Fibroblast of gingiva (primary cell): ENCODE data around the gene PTPN7.
"Not testable (repeated sequence)": the region's sequence is repeated elsewhere in the genome, so short reads cannot be mapped to it uniquely, and the experiment has no call there.

ENCODE experiments used
- DNase-seq: peaks from one replicate; pipeline ENCODE4 v3.0.0-alpha.2; 2011; ENCODE audit warnings: low read depth

PTPN7 gene

DNA sequence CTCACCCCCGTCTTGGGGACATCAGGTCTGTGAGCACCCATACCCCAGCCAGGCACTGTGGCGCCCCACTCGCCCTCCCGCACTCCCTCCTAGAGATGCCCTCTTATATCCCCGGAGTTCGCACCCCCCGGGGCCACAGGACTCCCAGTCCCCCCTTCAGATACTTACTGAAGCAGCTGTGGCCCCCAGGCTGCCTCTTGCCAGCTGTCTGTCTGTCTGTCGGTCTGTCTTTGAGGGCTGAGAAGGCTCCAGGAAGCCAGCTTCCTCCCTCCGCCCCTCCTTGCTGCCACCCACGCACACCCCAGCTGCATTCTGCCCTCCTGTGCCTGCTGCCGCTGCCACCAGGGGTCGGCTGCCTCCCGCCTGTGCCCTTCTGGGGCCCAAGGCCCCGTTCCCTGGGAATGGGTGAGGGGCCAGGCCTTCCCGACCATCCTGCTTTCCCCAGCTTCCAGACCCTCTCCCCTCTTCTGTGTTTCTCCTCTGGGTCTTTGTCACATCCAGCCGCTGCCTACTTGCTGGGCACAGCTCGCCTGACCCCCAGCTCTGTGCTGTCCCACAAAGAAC is at the start of gene PTPN7:
TSS of gene PTPN7 (minus strand) at position 226 of the 564 bp plus-strand sequence. CDS start 1,200 bp downstream, outside the sequence.
- no peak for DNase-seq

DNA sequence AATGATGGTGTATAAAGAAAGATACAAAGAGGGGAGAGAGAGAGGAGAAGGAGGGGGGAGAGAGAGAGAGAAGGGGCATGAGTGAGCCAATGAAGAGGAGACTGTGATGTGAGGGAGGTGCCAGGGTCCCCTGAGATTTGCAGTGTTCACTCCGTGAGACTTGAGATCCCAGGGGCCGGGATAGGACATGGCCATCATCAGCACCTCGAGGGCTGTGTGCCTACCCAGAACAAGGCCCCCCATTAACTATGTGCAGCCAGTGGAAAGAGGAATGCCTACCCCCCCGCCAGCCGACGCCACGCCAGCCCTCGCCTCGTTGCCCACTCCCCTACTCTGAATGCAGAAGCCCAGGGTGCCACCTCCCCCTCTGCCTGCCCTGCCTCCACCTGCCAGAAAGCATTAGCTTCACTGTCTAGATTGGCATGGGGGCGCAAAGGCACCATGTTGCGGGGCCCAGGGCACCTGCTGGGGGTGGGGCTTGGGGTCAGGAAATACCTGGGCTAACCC is 48.0 kb upstream of the PTPN7 start:
- no peak for DNase-seq

DNA sequence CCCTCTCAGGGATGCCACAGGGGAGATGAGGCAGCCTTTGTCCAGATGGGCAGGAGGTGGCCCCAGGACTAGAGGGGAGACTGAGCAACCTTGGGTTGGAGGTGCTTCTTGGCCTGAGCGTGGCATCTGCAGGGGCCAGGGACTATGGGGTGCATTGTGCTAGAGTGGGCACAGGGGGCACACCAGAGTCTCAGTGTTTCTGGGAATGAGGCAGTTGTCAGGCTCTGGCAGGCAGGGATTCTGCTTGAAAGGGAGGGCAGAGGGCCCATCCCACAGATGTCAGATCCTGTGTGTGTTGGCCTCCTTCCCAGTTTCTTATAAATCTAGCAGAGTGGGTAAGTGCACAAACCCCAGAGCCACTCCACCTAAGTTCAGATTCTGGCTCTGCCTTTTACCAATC is 46.9 kb upstream of the PTPN7 start:
- peak; percentile 40 for DNase-seq

DNA sequence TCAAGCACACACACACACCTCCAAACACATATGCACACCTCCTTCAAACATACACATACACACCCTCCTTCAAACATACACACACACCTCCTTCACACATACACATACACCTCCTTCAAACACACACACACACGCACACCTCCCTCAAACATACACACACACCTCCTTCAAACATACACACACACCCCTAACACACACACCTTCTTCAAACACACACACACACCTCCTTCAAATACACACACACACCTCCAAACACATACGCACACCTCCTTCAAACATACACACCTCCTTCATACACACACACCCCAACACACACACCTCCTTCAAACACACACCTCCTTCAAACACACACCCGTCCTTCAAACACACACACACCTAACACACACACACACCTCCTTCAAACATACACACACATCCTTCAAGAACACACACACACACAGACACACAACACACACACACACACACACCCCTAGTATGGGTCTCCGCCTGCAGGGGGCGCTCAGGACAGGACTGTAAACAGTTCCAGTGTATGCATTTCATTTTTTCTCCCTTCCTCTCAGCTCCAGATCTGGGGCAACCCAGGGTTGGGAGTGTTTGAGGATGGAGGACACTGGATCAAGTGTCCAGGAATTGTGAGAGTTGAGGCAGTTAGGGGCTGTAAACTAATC is 45.3 kb upstream of the PTPN7 start:
- no peak for DNase-seq

DNA sequence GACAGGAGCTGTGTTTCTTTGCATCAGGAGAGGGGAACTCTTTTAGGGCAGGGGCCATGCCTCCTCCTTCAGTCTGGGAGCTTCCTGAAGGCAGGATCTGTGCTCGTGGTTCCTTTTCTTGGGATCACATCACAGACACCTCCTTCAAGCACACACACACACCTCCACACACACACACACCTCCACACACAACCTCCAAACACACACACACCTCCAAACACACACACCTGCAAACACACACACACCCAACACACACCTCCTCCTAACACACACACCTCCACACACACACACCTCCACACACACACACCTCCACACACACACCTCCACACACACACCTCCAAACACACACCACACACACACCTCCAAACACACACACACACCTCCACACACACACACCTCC is 43.7 kb upstream of the PTPN7 start:
- DNase-seq = no peak

DNA sequence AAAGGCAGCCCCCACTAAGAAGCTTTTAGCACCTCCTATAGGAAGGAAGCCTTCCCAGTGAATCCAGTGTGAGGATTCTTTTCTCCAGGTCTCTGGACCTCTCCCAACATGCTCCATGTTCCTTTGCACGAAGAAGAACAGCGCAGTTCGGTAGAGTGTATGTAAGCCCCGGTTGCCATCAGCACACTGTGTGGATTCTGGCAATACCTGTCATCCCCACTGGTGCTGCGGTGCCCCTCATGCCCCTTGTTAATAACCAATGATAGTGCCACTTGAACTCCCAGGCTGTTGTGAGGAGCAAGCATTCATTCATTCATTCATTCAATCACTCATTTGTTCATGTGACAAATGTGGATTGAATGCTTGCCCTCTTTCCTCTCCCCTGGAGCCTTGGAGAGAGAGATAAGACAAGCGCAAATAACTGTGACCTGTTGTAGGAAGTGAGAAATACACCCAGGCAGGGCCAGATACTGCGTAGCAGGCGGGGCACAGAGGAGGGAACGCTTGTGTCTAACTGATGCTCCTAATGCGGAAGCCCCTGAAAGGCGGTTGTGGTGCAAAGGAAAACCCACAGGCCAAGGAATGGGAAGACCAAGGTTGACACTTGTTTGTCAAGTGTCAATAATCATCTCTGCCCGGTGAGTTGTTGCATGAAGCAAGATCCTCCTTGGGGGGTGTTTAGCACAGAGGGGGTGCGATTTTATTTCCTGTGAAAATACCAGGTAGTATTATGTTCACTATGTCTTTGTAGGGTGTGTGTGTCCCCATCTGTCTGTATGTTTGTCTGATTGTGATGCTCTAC is 43.0 kb upstream of the PTPN7 start:
- DNase-seq = no peak

DNA sequence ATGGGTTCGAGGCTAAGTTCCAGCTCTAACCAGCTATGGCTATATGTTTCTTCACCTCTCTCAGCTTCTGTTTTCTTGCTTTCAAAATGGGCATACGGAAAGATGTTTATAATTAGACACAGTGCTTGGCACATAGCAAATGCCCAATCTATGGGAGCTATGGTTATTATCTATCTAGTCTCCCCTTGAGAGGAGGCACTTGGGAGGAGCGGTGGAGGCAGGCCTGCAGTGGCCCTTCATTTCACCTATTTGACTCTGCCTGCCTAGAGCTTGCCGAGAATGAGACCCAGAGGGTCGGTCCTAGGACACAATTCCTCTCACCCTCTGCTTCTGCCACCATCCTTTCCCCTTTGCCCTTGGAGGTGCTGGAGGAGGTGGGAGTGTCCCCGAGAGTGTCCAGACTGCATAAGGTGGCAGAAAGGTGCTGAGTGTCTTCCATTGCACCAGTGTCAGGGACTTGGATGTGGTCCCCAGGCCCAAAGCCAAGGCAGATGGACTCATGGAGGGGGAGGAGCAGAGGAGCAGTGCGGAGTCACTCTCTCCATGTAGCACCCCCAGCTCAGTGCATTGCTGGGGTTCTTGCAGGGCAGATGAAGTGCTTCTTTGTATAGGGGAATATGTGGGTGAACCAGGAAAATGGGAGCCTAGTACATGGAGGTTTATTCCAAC is 42.2 kb upstream of the PTPN7 start:
- DNase-seq = no peak

DNA sequence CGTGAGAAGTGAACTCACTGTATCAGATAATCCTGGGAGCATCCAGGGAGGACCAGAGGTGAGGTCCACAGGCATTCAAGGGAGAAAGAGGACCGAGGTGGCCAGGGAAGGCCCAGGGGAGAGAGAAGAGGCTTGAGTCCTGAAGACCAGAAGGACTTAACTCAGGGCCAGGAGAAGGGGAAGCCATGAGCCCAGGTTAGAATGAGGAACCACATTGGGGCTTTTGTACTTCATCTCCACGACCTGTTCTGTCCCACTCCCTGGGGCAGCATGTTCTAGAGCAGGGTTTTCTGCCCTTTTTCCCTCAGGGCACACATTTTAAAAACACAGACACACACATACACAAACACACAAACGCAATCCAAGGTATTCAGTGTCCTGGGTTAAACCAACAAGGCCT is 41.6 kb upstream of the PTPN7 start:
- DNase-seq = no peak

DNA sequence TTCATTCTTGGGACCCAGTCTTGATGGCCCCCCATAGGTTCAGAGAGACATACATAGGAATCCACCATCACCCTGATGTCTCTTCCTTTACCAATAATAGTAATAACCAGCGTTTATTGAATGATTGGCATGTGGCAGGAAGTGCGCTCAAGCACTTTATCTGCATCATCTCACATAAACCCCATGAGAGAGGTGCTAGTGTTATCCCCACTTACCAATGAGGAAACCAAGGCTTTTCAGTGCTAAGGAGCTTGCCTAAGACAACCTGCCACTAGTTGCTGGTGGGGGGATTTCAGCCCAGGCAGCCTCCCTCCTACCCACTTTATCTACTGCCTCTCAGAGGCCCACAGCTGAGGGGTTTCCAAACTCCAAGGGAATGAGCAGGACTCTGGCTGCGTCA is 40.9 kb upstream of the PTPN7 start:
- no peak for DNase-seq

DNA sequence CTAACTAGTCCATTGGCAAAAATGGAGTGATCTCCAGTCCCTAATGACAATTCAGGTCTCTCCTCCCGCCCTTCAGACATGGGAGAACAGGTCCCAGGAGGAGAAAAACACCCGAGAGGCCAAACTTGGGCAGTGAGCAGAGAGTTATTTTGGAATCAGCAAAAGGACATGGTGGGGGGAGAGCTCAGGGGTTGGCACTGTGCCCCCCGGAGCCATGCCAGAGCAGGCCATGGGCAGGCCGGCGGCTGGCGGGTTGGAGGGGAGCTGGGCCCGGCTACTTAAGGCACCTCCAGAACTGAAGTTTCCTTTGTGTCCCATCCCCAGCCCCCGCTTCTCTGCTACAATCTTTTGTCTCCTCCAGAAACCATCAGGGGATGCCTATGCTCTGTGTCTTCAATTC is 40.3 kb upstream of the PTPN7 start:
- DNase-seq = no peak

DNA sequence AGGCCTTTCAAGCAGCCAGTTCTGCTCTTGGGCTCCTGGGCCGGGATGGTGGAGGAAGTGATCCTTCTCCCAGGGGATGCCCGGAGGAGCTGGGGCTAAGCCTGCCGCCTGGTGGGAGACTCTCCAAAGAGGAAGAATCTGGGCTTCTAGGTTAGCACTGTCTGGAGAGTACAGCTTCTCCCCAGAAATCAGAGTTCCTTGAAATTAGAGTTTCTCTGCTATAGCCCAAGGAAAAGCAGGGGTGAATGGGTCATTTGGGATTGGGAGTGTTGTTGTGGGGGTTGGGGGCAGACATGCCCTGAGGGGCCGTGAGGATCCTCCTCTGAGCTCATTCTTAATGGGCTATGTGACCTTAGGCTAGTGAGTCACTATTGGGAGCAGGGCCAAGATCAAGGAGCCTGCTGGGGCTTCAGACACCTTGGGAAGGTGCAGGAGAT is 39.7 kb upstream of the PTPN7 start:
- no peak for DNase-seq

DNA sequence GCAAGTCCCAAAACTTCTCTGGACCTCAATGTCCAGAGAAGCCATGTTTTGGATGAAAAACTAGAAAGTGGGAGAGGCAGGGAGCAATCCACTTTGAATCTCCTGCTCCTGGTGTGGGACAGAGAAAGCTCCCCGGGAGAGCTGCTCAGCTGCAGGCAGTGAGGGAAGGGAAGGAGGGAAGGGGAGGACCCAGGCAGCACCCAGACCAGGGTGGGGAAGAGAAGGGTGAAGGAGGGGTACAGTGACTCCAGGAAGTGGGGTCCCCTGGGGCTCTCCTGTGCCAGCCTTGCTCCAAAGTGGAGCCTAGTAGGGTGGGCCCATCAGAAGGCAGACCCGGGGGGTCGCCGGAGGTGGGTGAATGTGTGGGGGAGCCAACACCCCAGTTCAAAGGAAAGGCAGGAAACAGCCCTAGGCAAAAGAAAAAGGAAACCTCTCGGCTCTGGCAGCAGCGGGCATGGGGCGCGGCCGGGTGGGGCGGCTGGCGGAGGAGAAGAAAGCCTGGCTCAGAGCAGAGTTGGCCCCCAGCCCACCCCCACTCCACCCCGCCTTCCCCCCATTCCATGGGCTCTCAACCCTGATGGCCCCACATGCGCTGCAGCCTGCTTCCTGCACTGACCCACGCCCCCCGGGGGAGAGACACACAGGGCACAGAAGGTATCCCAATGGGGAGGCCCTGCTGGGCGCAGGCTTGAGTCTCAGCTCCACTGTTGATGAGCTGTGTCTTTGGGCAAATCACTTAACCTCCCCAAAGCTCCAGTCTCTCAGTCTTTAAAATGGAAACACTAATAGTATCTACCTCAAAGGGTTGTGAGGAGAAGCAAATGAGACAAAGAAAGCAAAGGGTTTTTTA is 38.9 kb upstream of the PTPN7 start:
- no peak for DNase-seq

DNA sequence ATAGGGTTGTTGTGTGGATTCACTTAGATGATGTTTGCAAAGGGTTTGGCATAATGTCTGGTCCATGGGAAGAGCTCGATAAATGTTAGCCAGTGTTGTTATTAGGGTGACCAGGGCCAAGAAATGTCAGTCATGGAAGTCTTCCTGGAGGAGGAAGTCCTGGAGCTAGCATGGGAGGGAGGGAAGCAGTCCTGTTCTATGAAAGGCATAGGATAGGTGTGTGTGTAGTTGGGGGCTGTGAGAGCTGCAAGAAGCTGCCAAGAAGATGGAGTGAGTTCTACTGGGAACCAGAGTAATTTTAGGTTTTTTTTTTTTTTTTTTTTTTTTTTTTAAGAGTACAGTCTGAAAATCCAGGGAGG is 37.9 kb upstream of the PTPN7 start:
- DNase-seq = no peak

DNA sequence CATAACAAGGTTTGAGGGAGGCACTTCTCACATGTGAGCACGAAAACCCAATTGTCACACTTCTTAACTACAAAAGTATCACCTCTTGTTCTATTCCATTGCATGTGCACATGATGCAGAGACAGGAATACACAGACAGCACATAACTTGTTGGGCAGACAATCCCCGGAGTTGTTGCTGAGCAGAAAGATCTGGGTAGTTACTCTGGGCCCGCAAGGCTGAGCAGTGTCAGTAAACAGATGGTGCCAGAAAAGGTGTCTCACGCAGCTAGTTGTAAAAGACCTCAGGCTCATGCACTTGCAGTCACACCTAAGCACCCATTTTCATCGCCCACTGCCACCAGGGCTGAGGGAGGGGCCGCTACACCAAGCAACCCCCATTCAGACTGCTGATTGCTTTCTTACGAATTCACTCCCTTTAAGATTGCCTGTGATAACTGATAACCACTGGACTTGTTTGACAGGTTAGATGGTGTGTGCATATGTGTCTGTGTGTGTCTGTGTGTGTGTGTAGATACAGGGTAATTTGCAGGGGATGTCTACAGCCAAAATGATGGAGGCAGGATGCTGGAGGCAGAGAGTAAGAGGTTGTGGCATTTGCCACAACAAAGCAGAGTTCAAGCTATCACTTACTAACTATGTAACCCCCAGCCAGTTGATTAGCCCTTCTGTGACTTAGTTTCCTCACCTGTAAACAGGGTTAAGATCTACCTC is 37.4 kb upstream of the PTPN7 start:
- DNase-seq = no peak

DNA sequence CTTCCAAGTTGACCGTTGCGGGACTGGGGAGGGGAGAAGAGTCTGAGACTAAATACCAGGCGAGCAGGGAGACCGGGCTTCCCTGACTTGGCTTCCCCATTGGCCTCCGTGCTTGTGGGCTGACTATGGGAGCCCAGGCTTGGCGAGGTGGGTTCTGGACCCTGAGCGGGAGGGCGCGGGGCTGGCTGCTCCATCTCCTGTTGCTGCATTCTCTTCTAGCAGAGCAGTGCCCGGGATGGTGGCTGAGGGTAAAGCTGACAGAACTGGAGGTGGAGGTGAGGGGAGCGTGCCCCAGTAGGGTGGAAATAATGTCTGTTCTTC is 33.9 kb upstream of the PTPN7 start:
- DNase-seq = no peak

DNA sequence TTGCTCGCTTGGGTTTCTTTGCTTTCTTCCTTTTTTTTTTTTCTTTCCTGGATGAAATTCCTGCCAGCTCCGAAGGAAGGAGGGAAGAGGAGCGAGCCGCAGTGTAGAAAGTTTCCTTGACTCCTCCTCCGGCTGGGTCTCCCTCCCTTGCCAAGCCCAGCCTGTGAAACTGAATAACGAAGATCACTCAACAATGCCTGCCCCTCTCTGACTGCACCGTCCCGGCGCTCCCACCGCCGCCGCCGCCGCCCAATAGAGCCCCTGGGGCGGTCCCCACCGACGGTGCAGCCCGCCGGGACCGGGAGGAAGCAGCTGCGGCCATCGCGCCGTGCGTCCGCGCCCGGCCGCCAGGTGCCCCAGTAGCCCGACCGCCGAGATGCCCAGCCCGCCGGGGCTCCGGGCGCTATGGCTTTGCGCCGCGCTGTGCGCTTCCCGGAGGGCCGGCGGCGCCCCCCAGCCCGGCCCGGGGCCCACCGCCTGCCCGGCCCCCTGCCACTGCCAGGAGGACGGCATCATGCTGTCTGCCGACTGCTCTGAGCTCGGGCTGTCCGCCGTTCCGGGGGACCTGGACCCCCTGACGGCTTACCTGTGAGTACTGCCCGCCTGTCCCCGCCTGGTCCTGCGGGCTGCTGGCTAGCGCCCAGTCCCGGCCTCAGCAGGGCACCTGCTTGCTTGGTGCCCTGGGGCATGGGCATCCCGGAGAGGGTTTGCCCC is 33.4 kb upstream of the PTPN7 start, which contains the start of gene LGR6:
TSS of gene LGR6 (plus strand) at position 186 of the 714 bp plus-strand sequence. CDS start at position 377, 191 bp downstream.
- DNase-seq = no peak

DNA sequence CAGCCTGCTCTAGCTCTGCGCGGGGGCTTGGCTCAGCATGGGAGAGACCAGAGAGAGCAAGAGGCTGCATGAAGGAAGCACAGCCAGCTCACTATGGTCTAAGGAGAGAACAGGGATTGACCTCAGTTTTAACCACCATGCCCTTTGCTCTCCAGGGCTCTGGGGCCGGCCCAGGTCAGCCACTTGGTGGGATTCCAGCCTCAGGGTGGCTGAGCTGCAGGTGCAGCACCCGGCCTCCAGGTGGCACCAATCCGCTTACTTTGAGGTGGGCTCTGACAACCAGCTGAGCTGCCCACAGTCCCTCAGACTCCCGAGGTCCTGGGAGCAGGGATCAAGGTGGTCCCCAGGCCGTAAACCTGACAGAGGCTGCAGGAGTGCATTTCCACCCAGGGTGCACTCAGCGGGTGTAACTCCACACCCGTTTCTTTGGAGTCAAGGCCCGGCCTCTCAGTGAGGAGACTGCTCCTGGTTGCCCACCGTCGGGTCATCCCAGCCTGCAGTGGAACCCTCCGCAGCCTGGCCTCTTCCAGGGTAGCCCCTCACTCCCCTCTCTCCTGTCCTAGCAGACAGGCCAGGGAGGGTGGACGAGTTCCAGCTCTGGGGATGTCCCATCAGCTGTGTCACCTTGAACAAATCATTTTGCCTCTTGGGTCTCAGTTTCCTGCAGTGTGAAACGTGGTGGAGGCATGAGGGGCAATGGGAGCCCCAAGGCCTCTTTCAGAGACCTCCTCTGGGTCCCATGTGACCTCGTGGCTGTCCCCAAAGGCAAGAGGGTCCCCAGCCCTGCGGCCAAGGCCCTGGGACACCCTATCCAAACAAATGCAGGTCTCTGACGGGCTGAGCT is 32.6 kb upstream of the PTPN7 start:
- peak; percentile 11 for DNase-seq

DNA sequence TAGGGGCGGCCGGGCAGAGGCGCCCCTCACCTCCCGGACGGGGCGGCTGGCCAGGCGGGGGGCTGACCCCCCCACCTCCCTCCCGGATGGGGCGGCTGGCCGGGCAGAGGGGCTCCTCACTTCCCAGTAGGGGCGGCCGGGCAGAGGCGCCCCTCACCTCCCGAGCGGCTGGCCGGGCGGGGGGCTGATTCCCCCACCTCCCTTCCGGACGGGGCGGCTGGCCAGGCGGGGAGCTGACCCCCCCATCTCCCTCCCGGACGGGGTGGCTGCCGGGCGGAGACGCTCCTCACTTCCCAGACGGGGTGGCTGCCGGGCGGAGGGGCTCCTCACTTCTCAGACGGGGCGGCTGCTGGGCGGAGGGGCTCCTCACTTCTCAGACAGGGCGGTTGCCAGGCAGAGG is 31.0 kb upstream of the PTPN7 start:
- DNase-seq = not testable (repeated sequence)

DNA sequence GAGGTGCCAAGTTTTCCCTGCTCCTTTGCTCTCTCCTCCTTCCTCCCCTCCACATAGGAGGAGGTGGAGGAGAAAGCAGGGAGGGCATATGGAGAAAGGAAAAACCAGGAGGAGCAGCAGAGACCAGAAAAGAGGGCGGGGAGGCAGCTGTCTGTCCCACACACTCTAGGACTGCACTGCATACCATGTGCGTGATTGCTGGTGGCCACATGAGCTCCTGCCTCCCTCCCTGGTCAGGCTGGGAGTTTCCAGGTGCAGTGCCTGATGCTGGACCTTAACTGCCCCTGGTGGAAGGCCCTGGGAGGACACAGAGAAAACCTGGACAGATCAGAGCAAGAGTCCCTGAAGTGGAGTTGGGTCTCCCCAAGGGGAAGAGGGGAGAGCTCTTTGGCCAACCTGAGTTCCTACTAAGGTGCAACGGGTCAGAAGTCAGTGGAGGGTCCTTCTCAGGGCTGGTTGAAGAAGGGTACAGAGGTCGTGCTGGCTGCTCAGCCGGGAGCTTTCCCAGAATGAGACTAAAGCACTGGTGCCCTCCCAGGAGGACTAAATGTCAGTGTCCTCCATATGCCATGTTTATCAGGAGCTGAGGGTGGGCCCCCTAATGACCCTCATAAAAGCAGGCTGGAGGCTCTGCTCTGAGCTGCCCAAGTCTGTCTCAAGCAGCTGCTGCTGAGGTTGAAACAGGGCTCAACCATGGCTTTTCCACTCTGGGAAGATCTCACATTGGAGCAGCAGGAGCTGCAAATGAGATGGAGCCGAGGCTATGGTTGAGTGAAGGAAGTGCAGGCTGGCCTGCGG is 29.7 kb upstream of the PTPN7 start:
- DNase-seq = no peak
